Stimulated activated CD4-positive, alpha-beta T cell treated with anti-CD3 and anti-CD28 coated beads, TNF-alpha, amount 100 ng/mL, for 24 hours (primary cell): Measurements from ENCODE around the gene LRP4.
"Not testable (repeated sequence)": the region's sequence is repeated elsewhere in the genome, so short reads cannot be mapped to it uniquely, and the experiment has no call there.

Experiments
- DNase-seq, 3 experiments: peaks; one replicate each; pipeline ENCODE4 v3.0.0-alpha.2; 2020; ENCODE audit warnings: low read depth in 3 of 3

The LRP4 gene, protein sequence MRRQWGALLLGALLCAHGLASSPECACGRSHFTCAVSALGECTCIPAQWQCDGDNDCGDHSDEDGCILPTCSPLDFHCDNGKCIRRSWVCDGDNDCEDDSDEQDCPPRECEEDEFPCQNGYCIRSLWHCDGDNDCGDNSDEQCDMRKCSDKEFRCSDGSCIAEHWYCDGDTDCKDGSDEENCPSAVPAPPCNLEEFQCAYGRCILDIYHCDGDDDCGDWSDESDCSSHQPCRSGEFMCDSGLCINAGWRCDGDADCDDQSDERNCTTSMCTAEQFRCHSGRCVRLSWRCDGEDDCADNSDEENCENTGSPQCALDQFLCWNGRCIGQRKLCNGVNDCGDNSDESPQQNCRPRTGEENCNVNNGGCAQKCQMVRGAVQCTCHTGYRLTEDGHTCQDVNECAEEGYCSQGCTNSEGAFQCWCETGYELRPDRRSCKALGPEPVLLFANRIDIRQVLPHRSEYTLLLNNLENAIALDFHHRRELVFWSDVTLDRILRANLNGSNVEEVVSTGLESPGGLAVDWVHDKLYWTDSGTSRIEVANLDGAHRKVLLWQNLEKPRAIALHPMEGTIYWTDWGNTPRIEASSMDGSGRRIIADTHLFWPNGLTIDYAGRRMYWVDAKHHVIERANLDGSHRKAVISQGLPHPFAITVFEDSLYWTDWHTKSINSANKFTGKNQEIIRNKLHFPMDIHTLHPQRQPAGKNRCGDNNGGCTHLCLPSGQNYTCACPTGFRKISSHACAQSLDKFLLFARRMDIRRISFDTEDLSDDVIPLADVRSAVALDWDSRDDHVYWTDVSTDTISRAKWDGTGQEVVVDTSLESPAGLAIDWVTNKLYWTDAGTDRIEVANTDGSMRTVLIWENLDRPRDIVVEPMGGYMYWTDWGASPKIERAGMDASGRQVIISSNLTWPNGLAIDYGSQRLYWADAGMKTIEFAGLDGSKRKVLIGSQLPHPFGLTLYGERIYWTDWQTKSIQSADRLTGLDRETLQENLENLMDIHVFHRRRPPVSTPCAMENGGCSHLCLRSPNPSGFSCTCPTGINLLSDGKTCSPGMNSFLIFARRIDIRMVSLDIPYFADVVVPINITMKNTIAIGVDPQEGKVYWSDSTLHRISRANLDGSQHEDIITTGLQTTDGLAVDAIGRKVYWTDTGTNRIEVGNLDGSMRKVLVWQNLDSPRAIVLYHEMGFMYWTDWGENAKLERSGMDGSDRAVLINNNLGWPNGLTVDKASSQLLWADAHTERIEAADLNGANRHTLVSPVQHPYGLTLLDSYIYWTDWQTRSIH (N-terminal part only)

GRCh38 chr11:46918083-46918787 lies at the start of gene LRP4:
TSS of gene LRP4 (minus strand) at chr11:46918550. CDS start at chr11:46918379, 171 bp downstream.
- peak in 1 of 3 experiments; percentile 44 for DNase-seq

DNA sequence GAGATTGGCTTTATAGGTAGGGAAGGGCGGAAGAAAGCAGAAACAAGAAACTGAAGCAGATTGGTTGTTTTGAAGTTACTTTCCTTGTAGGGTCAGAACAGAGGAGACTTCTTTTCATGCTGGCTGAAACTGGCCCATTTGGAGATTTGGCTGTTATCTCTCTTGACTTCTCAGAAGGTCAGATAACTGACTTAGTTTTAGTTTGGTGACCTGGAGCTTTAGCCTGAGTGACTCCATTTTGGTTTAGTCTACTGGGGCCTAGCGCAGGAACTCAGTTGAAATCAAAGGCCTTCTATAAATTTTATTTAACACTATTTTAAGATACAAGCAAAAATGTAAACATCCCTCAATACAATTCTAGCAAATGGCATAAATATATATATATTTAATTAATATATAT lies 49.6 kb upstream of the LRP4 start:
- DNase-seq, result no peak

DNA sequence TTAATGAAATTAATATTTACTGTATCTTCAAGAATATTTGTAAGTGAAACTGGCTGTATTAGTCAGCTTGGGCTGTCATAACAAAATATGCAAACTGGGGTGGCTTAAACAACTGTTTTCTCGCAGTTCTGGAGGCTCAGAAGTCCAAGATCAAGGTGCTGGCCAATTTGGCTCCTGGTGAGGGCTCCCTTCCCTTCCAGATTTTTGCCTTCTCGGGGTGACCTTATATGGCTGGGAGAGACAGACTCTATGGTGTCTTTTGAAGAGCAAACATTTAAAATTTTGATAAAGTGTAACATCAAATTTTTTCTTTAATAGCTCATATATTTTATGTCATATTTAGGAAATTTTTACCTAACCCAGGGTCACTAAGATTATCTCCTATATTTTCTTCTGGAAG lies 48.4 kb upstream of the LRP4 start:
- DNase-seq, result no peak

DNA sequence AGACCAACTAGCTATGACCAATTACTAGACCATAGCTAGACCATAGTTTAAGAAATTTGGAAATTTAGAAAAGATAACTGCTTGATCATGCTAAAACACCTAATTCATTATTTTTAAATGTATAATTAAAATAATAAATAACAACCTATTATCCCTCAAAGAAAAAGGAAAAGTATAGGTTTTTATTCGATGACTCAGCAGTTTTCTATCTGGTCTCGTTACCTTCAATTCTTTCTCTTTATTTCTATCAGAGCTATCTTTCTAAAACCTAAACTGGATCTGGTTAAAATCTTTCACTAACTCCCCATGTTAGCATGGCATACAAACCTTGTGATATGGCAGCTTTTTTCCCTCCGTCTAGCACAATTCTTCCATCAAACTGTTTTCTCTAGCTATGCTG lies 45.5 kb upstream of the LRP4 start:
- DNase-seq, result no peak

GRCh38 chr11:46961886-46962285 lies 43.5 kb upstream of the LRP4 start:
- not testable (repeated sequence) for DNase-seq

DNA sequence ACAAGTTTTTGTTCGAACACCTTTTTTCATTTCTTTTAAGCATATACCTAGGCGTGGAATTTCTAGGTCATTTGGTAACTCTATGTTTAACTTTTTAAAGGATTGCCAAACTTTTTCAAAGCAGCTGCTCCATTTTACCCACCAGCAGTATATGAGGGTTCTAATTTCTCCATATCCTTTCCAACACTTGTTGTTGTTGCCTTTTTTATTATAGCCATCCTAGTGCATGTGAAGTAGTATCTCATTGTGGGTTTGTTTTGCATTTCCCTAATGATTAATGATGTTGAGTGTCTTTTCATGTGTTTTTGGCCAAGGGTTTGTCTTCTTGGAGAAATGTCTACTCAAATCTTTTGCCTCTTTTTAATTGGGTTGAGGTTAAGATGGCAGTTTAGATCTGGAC lies 42.7 kb upstream of the LRP4 start:
- DNase-seq, result no peak

- DNase-seq, result no peak
Observed at GRCh38 chr11:46958777-46959176, 40.4 kb upstream of the LRP4 start.

DNA sequence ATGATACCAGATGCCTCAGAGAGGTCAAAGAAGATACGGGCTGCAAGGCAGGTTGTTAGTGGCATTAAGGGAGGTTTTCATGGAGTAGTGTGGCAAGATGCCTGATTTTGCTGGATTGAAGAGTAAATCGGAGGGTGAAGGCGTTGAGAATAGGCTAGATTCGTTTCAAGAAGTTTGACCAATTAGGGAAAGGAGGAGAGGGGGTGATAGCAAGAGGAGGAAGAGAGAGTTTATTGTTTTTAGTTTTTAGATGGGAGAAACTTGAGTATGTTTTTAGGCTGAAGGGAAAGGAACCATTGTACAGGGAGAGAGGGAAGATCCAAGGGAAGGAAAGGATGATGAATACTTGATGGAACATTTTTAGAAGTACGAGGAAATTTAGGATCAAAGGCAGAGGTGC lies 34.7 kb upstream of the LRP4 start:
- no peak for DNase-seq

DNA sequence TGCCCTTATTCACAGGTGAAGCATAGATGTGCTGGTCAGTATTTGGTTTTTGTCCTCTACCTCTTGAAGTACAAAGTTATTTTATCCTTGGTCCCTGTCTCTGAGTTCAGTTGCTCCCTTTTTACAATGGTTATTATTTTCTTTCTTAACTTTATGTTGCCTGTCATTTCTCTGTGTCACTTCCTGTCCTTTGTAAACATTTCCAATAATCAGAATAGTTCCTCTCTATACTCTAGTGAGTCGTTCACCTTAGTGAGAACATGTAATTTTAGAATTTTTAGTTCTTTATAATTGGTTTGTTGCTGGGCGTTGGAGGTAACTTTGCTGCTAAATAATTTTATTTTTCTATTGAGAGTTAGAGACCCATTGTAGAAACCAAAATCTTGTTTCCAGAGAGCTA lies 34.2 kb upstream of the LRP4 start:
- no peak for DNase-seq

GRCh38 chr11:46951864-46952263 lies 33.5 kb upstream of the LRP4 start:
- DNase-seq, result no peak

DNA sequence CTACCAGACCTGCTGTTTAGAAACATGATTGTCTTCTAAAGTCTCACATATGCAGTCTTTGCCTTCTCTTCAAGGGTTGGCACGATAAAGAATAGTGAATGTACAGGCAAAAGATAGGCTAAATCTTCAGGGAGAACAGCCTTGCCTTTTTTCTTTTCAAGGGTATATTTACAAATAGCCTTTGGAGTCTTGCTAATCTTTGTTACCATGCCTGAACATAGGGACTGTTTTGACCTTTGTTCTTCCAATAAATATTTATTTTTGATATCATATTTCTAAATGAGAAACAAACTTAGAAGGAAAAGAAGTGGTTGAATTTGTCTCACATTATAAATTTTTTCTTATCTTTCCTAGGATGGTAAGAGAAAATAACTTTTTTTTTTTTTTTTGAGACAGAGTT lies 30.9 kb upstream of the LRP4 start:
- DNase-seq, result no peak

DNA sequence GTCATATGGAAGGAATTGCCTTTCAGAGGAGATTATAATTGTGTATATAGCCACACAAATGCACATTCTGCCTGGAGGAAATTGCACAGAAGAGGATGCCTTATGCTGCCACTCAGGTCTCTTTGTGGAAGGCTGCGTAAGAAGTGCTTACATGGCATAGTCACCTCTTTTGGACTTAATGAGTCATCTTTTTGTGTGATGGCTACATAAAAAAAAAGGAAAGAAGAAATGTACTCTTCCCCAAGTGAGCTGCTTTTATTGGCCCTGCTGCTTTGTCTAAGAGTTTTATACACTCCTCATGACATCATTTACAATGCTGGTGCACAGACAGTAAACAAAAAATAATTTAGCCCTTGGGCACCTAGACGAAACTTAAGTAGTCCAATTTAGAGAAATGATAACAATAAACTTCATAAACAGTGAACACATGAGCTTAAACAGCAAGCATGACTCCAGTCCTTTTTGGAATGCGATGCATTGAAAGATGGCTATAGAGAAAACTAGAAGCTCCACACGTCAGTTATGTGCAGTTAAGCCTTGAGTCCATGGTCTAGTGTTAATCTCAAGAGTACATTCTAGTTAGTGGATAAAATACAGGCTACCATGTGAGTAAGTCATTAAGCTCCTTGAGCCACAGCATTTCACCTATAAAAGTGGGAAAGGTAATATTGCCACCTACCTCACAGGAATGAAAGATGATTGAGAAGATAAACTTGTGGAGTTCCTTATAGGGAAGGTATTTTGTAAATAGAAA lies 30.2 kb upstream of the LRP4 start:
- no peak for DNase-seq

DNA sequence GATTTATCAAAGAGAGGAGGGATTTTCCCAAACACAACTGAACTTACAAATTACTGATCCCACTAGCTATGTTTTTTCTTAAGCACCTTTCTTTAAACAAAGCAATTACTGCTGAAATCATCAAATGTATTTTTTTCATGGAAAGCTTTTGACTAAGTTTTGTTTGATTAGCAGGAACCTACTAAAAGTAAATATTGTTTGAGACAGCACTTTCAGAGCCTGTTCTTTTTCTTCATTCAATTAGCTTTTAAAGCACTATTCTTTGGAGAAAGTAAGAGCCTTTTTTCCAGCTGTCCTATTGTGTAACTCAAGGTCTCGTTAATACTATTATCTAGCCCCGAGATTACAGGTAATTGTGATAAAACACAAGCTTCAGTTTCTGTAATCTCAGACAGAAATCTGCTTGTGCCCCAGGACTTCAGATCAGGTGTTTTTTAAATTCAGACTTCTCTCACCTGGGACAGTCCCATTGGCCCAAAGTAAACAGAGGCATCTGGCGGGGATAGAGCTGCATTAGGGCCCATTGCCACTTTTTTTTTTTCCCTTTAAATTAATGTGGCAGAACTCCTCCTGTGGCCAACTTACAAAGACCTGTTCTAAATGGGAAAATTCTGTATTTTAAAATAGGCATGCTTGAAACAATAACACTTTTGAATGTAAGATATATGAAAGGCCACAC lies 29.2 kb upstream of the LRP4 start:
- DNase-seq, result no peak

GRCh38 chr11:46944356-46945075 lies 26.2 kb upstream of the LRP4 start:
- no peak for DNase-seq

DNA sequence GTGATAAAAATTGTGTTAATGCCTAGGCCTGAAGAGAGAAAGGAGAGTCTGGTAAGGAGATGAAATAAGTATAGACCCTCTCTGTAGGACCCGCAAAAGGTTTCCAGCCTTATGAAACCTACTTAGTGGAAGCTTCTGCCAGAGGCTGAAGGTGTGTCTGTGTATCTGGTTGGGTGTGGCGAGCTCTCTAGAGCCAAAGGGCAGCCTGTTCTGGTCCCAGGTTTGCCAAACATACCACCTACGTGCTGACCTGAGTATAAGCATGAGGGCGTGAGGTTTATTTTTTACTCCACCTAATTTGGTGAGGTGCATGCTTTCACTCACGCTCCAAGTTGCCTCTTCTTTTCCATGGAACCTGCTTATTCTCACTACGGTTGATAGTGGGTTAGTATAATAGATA lies 23.8 kb upstream of the LRP4 start:
- no peak for DNase-seq

- DNase-seq, result peak; percentile 91 to 93 (median 91)
Observed at GRCh38 chr11:46936138-46937110, 18.1 kb upstream of the LRP4 start, which contains the start of gene CSTPP1. TSS of gene CSTPP1 (plus strand) at chr11:46936761. CDS start at chr11:46936806, 45 bp downstream.

DNA sequence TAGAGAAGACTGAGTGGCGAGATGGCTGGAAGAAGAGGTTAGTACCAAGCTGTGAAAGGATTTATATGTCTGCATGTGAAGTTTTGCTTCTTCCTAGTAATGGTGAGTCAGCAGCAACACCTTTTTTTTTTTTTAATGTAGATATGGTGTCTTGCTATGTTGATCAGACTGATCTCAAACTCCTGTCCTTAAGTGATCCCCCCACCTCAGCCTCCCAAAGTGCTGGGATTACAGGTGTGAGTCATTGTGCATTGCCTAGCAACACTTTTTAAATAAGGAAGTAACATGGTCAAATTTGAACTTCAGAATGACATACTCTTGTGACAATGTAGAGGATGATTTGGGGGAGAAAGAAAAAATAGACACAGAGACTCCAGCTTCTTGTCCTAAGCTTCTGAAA lies 11.7 kb upstream of the LRP4 start:
- no peak for DNase-seq

DNA sequence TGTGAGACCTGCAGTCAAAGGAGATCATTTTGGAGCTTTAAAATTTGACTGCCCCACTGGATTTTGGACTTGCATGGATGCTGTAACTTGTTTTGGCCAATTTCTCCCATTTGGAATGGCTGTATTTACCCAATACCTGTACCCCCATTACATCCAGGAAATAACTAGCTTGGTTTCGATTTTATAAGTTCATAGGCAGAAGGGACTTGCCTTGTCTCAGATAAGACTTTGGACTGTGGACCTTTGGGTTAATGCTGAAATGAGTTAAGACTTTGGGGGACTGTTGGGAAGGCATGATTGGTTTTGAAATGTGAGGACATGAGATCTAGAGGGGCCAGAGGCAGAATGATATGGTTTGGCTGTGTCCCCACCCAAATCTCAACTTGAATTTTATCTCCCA lies 10.4 kb upstream of the LRP4 start:
- DNase-seq, result not testable (repeated sequence)
